Epithelial cell of esophagus (primary cell): Measurements from ENCODE around the gene MYD88.

ENCODE experiments used
- DNase-seq: peaks from one replicate; pipeline ENCODE4 v3.0.0; 2010; ENCODE audit warnings: low read depth
- H3K4me3 ChIP-seq: 2 replicates; pipeline ENCODE4 v1.5.1; 2011; ENCODE audit warnings: mild to moderate bottlenecking, low read length, control low read depth
- CTCF ChIP-seq: IDR thresholded peaks from 2 replicates; pipeline ENCODE4 v1.5.1; 2011; ENCODE audit warnings: low read depth, mild to moderate bottlenecking, low read length, control low read depth, inconsistent platforms; ENCODE audit not compliant: insufficient read depth; ENCODE audit errors: missing control alignments

MYD88 gene

GRCh38 chr3:38138349-38139190 is at the start of gene MYD88:
Gene MYD88, plus strand, starts transcription at chr3:38138661. Its CDS starts 40 bp downstream, at chr3:38138701.
- DNase-seq, result peak; percentile 62
- TF ChIP-seq CTCF, result no peak
- peak within 1 kb of the TSS; percentile 82 for H3K4me3 ChIP-seq

- DNase-seq, result no peak
- no peak for TF ChIP-seq CTCF
- H3K4me3 ChIP-seq, result no peak overlapping the region
These were observed 49.3 kb upstream of the MYD88 start for GRCh38 chr3:38089163-38089562.

- DNase-seq, result no peak
- no peak for TF ChIP-seq CTCF
- no peak overlapping the region for H3K4me3 ChIP-seq
These were observed 48.0 kb upstream of the MYD88 start for GRCh38 chr3:38090453-38090852.

GRCh38 chr3:38094999-38095398 is 43.5 kb upstream of the MYD88 start:
- TF ChIP-seq CTCF, result no peak
- DNase-seq, result no peak
- no peak overlapping the region for H3K4me3 ChIP-seq

- no peak overlapping the region for H3K4me3 ChIP-seq
- no peak for DNase-seq
- TF ChIP-seq CTCF, result no peak
These were observed 42.6 kb upstream of the MYD88 start for GRCh38 chr3:38095669-38096483.

GRCh38 chr3:38097446-38098375 is 40.8 kb upstream of the MYD88 start:
- TF ChIP-seq CTCF, result no peak
- no peak overlapping the region for H3K4me3 ChIP-seq
- DNase-seq, result no peak
